ENCODE results near the gene MYBPC3.

DNA sequence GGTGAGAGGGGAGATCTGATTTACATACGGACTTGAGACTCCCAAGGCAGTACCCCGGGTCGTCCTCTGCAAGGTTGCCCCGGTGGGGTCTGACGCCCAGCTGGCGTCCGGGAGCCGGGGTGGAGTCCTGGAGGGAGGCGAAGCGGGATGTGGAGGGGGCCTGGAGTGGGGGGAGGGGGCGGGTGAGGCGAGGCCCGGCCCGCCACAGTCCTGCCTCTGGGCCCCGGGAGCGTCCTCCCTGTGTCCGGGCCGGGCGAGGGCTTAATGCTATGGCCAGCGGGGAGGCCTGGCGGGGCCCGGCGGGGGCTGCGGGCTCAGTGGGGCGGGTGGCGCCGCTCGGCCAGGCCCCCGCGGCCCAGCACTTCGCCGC, 2.4 kb upstream of the MYBPC3 start:
- TF ChIP-seq POLR2A (IDR thresholded peaks at IDR 0.05; ENCODE audit: low read depth, low read length) (no peak), MYC (IDR thresholded peaks at IDR 0.05; ENCODE audit: low read depth, low read length) (no peak), EZH2 (IDR thresholded peaks at IDR 0.05; ENCODE audit: borderline replicate concordance, low read depth, low read length, severe bottlenecking) (no peak)
- TF ChIP-seq, protein P1, sequence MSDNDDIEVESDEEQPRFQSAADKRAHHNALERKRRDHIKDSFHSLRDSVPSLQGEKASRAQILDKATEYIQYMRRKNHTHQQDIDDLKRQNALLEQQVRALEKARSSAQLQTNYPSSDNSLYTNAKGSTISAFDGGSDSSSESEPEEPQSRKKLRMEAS (IDR thresholded peaks at IDR 0.05; ENCODE audit: insufficient read depth, insufficient read length): no peak
- TF ChIP-seq, protein P2, sequence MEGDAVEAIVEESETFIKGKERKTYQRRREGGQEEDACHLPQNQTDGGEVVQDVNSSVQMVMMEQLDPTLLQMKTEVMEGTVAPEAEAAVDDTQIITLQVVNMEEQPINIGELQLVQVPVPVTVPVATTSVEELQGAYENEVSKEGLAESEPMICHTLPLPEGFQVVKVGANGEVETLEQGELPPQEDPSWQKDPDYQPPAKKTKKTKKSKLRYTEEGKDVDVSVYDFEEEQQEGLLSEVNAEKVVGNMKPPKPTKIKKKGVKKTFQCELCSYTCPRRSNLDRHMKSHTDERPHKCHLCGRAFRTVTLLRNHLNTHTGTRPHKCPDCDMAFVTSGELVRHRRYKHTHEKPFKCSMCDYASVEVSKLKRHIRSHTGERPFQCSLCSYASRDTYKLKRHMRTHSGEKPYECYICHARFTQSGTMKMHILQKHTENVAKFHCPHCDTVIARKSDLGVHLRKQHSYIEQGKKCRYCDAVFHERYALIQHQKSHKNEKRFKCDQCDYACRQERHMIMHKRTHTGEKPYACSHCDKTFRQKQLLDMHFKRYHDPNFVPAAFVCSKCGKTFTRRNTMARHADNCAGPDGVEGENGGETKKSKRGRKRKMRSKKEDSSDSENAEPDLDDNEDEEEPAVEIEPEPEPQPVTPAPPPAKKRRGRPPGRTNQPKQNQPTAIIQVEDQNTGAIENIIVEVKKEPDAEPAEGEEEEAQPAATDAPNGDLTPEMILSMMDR (IDR thresholded peaks at IDR 0.05; ENCODE audit: extremely low read depth in 1 of 2, insufficient read depth in 1 of 2, low read depth in 1 of 2, low read length in 2 of 2): no peak

Measured in endothelial cell of umbilical vein (primary cell).